Measurements from ENCODE around the gene TENM3.
A peak's percentile ranks its signal among the peaks of the same experiment; 100 is the strongest.

TENM3 gene

GRCh38 chr4:182576601-182577289 lies 333.5 kb downstream of the TENM3 start:
- Histone ChIP-seq H3K4me3 (ENCODE audit: low read depth in 1 of 2, low read length in 2 of 2) (peak overlapping the region; percentile 12 to 39), H3K27me3 (ENCODE audit: low read depth, low read length) (no peaks in the 10 kb centered on the region), H3K36me3 (ENCODE audit: control insufficient read depth in 1 of 2, insufficient read depth in 2 of 2, low read length in 2 of 2) (no peaks in the 10 kb centered on the region), H3K27ac (ENCODE audit: low read length) (no peak overlapping the region), H3K4me1 (ENCODE audit: control insufficient read depth in 1 of 2, insufficient read depth in 2 of 2, low read length in 2 of 2) (no peaks in the 10 kb centered on the region), H3K9me3 (ENCODE audit: control insufficient read depth in 1 of 2, low read length in 2 of 2) (no peaks in the 10 kb centered on the region)

GRCh38 chr4:182577411-182577810 lies 334.2 kb downstream of the TENM3 start:
- no peaks in the 10 kb centered on the region for H3K4me1 ChIP-seq (ENCODE audit: control insufficient read depth in 1 of 2, insufficient read depth in 2 of 2, low read length in 2 of 2)
- no peaks in the 10 kb centered on the region for H3K36me3 ChIP-seq (ENCODE audit: control insufficient read depth in 1 of 2, insufficient read depth in 2 of 2, low read length in 2 of 2)
- no peak overlapping the region for H3K27ac ChIP-seq (ENCODE audit: low read length)
- peak overlapping the region in 1 of 2 donors; percentile 39 for H3K4me3 ChIP-seq (ENCODE audit: low read depth in 1 of 2, low read length in 2 of 2)
- no peaks in the 10 kb centered on the region for H3K27me3 ChIP-seq (ENCODE audit: low read depth, low read length)
- H3K9me3 ChIP-seq (ENCODE audit: control insufficient read depth in 1 of 2, low read length in 2 of 2), result no peaks in the 10 kb centered on the region

- no peaks in the 10 kb centered on the region for H3K4me1 ChIP-seq (ENCODE audit: control insufficient read depth in 1 of 2, insufficient read depth in 2 of 2, low read length in 2 of 2)
- H3K27me3 ChIP-seq (ENCODE audit: low read depth, low read length), result no peaks in the 10 kb centered on the region
- no peaks in the 10 kb centered on the region for H3K36me3 ChIP-seq (ENCODE audit: control insufficient read depth in 1 of 2, insufficient read depth in 2 of 2, low read length in 2 of 2)
- no peak overlapping the region for H3K27ac ChIP-seq (ENCODE audit: low read length)
- no peaks in the 10 kb centered on the region for H3K9me3 ChIP-seq (ENCODE audit: control insufficient read depth in 1 of 2, low read length in 2 of 2)
- no peak overlapping the region for H3K4me3 ChIP-seq (ENCODE audit: low read depth in 1 of 2, low read length in 2 of 2)
Observed at GRCh38 chr4:182578402-182578801, 335.2 kb downstream of the TENM3 start.

GRCh38 chr4:182582245-182582644 lies 339.0 kb downstream of the TENM3 start:
- Histone ChIP-seq H3K4me3 (ENCODE audit: low read depth in 1 of 2, low read length in 2 of 2) (no peak overlapping the region), H3K36me3 (ENCODE audit: control insufficient read depth in 1 of 2, insufficient read depth in 2 of 2, low read length in 2 of 2) (no peaks in the 10 kb centered on the region), H3K4me1 (ENCODE audit: control insufficient read depth in 1 of 2, insufficient read depth in 2 of 2, low read length in 2 of 2) (no peaks in the 10 kb centered on the region), H3K9me3 (ENCODE audit: control insufficient read depth in 1 of 2, low read length in 2 of 2) (no peaks in the 10 kb centered on the region), H3K27me3 (ENCODE audit: low read depth, low read length) (no peaks in the 10 kb centered on the region), H3K27ac (ENCODE audit: low read length) (no peak overlapping the region)

- H3K27ac ChIP-seq (ENCODE audit: low read length), result no peak overlapping the region
- H3K9me3 ChIP-seq (ENCODE audit: control insufficient read depth in 1 of 2, low read length in 2 of 2), result peaks cover 2% of the 10 kb centered on the region in 2 donors
- no peaks in the 10 kb centered on the region for H3K27me3 ChIP-seq (ENCODE audit: low read depth, low read length)
- H3K4me3 ChIP-seq (ENCODE audit: low read depth in 1 of 2, low read length in 2 of 2), result no peak overlapping the region
- H3K36me3 ChIP-seq (ENCODE audit: control insufficient read depth in 1 of 2, insufficient read depth in 2 of 2, low read length in 2 of 2), result no peaks in the 10 kb centered on the region
- H3K4me1 ChIP-seq (ENCODE audit: control insufficient read depth in 1 of 2, insufficient read depth in 2 of 2, low read length in 2 of 2), result no peaks in the 10 kb centered on the region
Observed at GRCh38 chr4:182583703-182584415, 340.7 kb downstream of the TENM3 start.

- no peak overlapping the region for H3K27ac ChIP-seq (ENCODE audit: low read length)
- H3K4me3 ChIP-seq (ENCODE audit: low read depth in 1 of 2, low read length in 2 of 2), result no peak overlapping the region
- H3K36me3 ChIP-seq (ENCODE audit: control insufficient read depth in 1 of 2, insufficient read depth in 2 of 2, low read length in 2 of 2), result no peaks in the 10 kb centered on the region
- peaks cover 2 to 6% of the 10 kb centered on the region in 2 donors for H3K9me3 ChIP-seq (ENCODE audit: control insufficient read depth in 1 of 2, low read length in 2 of 2)
- no peaks in the 10 kb centered on the region for H3K27me3 ChIP-seq (ENCODE audit: low read depth, low read length)
- H3K4me1 ChIP-seq (ENCODE audit: control insufficient read depth in 1 of 2, insufficient read depth in 2 of 2, low read length in 2 of 2), result no peaks in the 10 kb centered on the region
Observed at GRCh38 chr4:182585321-182585720, 342.1 kb downstream of the TENM3 start.

- Histone ChIP-seq H3K36me3 (ENCODE audit: control insufficient read depth in 1 of 2, insufficient read depth in 2 of 2, low read length in 2 of 2) (no peaks in the 10 kb centered on the region), H3K4me3 (ENCODE audit: low read depth in 1 of 2, low read length in 2 of 2) (no peak overlapping the region), H3K27me3 (ENCODE audit: low read depth, low read length) (no peaks in the 10 kb centered on the region), H3K27ac (ENCODE audit: low read length) (no peak overlapping the region), H3K9me3 (ENCODE audit: control insufficient read depth in 1 of 2, low read length in 2 of 2) (peaks cover 2 to 6% of the 10 kb centered on the region in 2 donors), H3K4me1 (ENCODE audit: control insufficient read depth in 1 of 2, insufficient read depth in 2 of 2, low read length in 2 of 2) (no peaks in the 10 kb centered on the region)
Observed at GRCh38 chr4:182589100-182589499, 345.9 kb downstream of the TENM3 start.

- H3K4me1 ChIP-seq (ENCODE audit: control insufficient read depth in 1 of 2, insufficient read depth in 2 of 2, low read length in 2 of 2), result no peaks in the 10 kb centered on the region
- peaks cover 2 to 6% of the 10 kb centered on the region in 2 donors for H3K9me3 ChIP-seq (ENCODE audit: control insufficient read depth in 1 of 2, low read length in 2 of 2)
- H3K27me3 ChIP-seq (ENCODE audit: low read depth, low read length), result no peaks in the 10 kb centered on the region
- no peak overlapping the region for H3K27ac ChIP-seq (ENCODE audit: low read length)
- H3K36me3 ChIP-seq (ENCODE audit: control insufficient read depth in 1 of 2, insufficient read depth in 2 of 2, low read length in 2 of 2), result no peaks in the 10 kb centered on the region
- H3K4me3 ChIP-seq (ENCODE audit: low read depth in 1 of 2, low read length in 2 of 2), result no peak overlapping the region
Observed at GRCh38 chr4:182593402-182593801, 350.2 kb downstream of the TENM3 start.

- Histone ChIP-seq H3K4me3 (ENCODE audit: low read depth in 1 of 2, low read length in 2 of 2) (no peak overlapping the region), H3K27me3 (ENCODE audit: low read depth, low read length) (no peaks in the 10 kb centered on the region), H3K36me3 (ENCODE audit: control insufficient read depth in 1 of 2, insufficient read depth in 2 of 2, low read length in 2 of 2) (no peaks in the 10 kb centered on the region), H3K9me3 (ENCODE audit: control insufficient read depth in 1 of 2, low read length in 2 of 2) (peaks cover 0 to 4% of the 10 kb centered on the region in 2 donors), H3K4me1 (ENCODE audit: control insufficient read depth in 1 of 2, insufficient read depth in 2 of 2, low read length in 2 of 2) (no peaks in the 10 kb centered on the region), H3K27ac (ENCODE audit: low read length) (no peak overlapping the region)
Observed at GRCh38 chr4:182593864-182594263, 350.7 kb downstream of the TENM3 start.

- Histone ChIP-seq H3K4me1 (ENCODE audit: control insufficient read depth in 1 of 2, insufficient read depth in 2 of 2, low read length in 2 of 2) (no peaks in the 10 kb centered on the region), H3K4me3 (ENCODE audit: low read depth in 1 of 2, low read length in 2 of 2) (no peak overlapping the region), H3K27me3 (ENCODE audit: low read depth, low read length) (no peaks in the 10 kb centered on the region), H3K27ac (ENCODE audit: low read length) (no peak overlapping the region), H3K36me3 (ENCODE audit: control insufficient read depth in 1 of 2, insufficient read depth in 2 of 2, low read length in 2 of 2) (no peaks in the 10 kb centered on the region), H3K9me3 (ENCODE audit: control insufficient read depth in 1 of 2, low read length in 2 of 2) (no peaks in the 10 kb centered on the region)
Observed at GRCh38 chr4:182600093-182600492, 356.9 kb downstream of the TENM3 start.

GRCh38 chr4:182600856-182601255 lies 357.7 kb downstream of the TENM3 start:
- Histone ChIP-seq H3K27ac (ENCODE audit: low read length) (no peak overlapping the region), H3K9me3 (ENCODE audit: control insufficient read depth in 1 of 2, low read length in 2 of 2) (no peaks in the 10 kb centered on the region), H3K4me3 (ENCODE audit: low read depth in 1 of 2, low read length in 2 of 2) (no peak overlapping the region)

More at GRCh38 chr4:182600856-182601255, 357.7 kb downstream of the TENM3 start:
- Histone ChIP-seq H3K36me3 (ENCODE audit: control insufficient read depth in 1 of 2, insufficient read depth in 2 of 2, low read length in 2 of 2) (no peaks in the 10 kb centered on the region), H3K27me3 (ENCODE audit: low read depth, low read length) (no peaks in the 10 kb centered on the region), H3K4me1 (ENCODE audit: control insufficient read depth in 1 of 2, insufficient read depth in 2 of 2, low read length in 2 of 2) (no peaks in the 10 kb centered on the region)

Measured in muscle layer of duodenum (tissue), 2 donors.